Right ventricle myocardium superior (tissue), 1 donor: ENCODE data around the gene LMO7. TPM values are rescaled to one million over a fixed set of nuclear protein-coding genes. Genes with fewer than 3 reads are reported as not detected.
"Not testable (repeated sequence)": the region's sequence is repeated elsewhere in the genome, so short reads cannot be mapped to it uniquely, and the experiment has no call there.

Experiments used
- ATAC-seq: fragments of 200-7000 bp; cut with Tn5 transposase; one replicate; pipeline ENCODE4 v1.9.1; 2020; ENCODE audit warnings: mild to moderate bottlenecking; ENCODE audit not compliant: poor library complexity
- DNase-seq: peaks from one replicate; pipeline ENCODE4 v3.0.0-alpha.2; 2020
- intact Hi-C: fragments of 100-400 bp; cut with DNase I; formaldehyde crosslinking; loops from one replicate; pipeline ENCODE4 v1.11.2; 2022
- total RNA-seq: library from RNA; stranded (reverse); fragmentation: NEBNext Ultra II Directional; extraction: Animal tissue kit (Norgen Biotek cat#: 25700); gene quantifications from one replicate; pipeline ENCODE4 v1.2.1, GENCODE V29; 2021
- donor health status: DM: no; HTN: yes; CAD: no; lungs with severe emphysema.

Gene LMO7
- total RNA-seq, 1 donor from 2014 or later, result 440 TPM

DNA sequence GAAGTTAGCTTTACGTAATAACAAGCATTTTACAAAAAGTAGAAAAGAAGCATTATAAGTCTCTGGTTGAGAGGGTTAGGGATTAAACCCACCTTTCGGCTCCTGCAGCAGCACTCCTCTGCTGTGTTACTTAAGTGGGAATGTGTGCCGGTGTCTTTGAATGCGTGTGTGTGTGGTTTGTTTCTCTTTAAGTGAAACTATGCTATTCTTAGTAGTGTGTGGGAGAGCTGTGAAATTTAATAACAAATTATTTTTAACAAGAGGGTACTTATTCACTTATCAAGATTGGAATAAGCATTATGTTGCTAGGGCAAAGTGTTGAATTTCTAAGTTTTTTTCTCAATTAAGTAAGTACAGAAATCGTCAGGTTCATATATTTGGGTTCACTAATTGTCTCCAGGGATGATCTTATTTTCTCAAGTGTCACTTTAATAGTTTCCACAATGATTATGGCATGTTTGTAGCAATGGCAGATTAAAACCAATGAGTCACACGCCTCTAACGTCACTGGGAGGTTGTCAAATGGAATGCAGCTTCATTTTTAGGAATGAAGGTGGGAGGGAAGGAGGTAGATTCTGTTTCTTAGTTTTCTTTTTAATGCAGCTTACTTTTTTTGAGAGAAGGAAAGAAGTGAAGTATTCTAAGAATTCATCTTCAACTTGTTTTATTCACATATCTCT lies 151.3 kb downstream of the LMO7 start:
- intact Hi-C loops, result no loop called here
- peak; percentile 35 for ATAC-seq
- DNase-seq, result no peak

DNA sequence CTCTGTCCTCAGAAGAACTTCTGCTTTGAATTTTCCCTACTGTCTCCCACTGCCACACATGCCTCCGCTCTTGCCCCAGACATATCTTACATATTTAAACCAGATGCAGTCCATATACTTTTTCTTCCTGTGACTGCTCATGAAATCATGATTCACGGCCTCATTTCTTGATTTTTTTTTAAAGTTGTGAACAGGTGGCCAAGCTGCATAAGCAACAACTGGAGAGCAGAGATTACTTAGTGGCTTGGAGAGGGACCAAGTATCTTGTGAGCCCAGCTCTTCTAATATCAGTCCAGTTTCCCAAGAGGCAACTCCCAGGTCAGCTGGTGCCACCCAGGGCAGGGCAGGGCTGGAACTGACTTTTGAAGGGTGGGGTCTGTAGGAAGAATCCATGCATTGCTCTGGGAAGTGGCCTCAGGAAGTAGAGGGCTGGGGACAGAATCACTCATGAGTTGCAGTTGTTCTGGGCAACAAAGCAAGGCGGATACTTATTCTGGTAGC lies 152.4 kb downstream of the LMO7 start:
- intact Hi-C loops, result no loop called here
- ATAC-seq (peak; percentile 73), DNase-seq (no peak)

DNA sequence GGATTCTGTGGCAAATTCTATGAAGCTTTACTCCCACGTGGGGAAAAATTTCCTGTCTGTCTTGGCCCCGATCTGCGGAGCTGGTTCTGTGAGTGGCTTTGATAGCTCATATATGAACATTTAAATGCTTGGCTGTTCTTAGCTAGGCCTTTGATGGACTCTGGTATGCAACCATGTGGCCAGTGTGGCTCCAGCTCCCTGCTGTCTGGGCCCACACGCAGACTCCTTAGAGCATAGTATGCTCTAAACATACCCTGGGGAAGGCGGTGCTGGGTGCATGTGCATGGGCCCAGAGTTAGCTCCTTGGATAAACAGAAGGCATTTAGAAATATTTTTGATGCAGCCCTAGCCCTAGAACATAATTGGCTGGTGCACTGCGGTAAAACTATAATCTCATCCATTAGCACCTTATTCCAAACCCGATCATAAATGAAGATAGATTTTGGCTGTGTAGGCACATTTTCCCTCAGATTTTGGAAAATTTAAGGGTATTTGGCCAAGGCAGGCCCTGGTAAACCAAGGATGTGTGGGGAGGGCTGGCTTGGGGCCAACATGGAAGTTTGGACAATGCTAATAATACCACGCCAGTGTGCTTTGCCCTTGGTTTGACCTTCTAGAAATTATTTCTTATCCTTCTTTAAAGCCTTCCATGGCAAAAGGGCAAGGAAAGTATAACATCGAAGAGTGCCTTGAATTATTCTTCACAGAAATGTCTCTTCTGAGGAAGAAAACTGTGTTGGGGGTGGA lies 153.5 kb downstream of the LMO7 start:
- no peak for ATAC-seq
- DNase-seq, result no peak
- intact Hi-C loops, result no loop called here

DNA sequence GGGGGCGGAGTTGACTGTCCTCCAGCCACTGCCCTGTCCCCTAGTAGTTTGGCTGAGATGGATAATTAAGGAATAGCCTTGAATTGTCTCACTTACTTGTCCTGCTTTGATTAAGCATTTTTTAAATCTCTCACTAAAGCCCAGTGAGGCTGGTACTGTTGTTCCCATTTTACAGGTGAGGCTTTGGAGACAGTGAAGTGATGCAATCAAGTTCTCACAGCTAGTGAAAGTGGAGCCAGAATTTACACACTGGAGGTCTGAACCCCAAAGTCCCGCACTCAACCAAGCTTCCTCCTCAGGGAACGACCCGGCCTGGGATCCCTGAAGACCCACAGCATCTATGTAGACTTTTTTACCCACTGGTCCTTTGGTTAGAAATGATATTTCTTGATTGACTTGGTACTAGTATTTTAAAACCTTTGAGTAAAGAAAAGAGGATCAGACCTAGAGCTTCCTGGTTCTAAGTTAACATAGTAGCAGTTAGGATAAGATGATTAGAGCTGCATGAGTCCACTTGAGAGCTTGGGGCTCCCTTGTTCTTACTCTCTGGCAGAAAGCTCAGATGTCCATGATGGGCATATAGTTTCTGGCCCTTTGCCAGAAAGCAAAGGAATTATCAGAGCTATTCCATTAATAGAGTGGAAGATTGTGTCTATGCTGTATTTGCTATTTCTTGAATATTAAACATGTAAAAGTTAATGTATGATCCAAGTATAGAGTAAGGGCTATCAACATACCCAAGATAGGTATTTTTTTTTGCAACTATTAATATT lies 154.3 kb downstream of the LMO7 start:
- ATAC-seq (no peak), DNase-seq (no peak)
- intact Hi-C loops, result no loop called here

DNA sequence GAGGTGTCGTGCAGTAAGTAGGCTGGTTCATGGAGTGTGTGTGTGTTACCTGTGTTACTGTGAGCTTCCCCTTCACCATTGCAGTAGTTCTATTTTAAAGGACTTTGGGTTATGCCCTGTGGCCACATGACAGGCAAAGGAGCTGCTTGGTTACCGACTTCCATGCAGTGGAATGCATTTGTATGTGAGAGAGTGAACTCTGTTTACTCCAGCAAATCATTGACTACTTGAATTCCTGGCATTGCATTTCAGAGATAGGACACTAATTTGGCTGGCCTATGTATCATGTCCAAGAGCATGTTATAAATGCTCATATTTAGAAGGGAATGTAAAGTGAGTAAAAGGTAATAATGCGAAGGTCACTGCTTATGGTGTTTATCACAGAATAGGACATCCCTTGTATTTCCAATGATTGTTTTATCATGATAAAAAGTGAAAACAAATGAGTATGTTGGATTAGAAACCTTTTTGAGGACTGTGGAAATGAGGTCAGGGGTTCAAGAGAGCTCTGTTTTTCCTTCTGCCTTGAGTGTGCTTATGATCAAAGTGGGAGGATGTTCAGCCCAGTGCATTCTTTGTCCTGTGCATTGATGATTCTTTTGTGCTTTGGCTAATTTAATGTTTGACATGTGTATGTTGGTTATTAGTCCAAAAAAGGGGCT lies 156.5 kb downstream of the LMO7 start:
- ATAC-seq (peak; percentile 80), DNase-seq (no peak)
- intact Hi-C loops, result no loop called here

DNA sequence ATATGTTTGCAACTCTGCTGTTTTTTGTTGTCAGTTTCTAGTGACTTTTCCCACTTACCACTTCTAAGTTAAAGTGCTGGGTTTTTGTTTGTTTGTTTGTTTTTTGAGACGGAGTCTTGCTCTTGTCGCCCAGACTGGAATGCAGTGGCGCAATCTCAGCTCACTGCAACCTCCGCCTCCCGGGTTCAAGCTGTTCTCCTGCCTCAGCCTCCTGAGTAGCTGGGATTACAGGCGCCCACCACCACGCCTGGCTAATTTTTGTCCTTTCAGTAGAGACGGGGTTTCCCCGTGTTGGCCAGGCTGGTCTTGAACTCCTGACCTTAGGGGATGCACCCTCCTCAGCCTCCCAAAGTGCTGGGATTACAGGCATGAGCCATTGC lies 157.0 kb downstream of the LMO7 start:
- intact Hi-C loops, ATAC-seq: not testable (repeated sequence)

DNA sequence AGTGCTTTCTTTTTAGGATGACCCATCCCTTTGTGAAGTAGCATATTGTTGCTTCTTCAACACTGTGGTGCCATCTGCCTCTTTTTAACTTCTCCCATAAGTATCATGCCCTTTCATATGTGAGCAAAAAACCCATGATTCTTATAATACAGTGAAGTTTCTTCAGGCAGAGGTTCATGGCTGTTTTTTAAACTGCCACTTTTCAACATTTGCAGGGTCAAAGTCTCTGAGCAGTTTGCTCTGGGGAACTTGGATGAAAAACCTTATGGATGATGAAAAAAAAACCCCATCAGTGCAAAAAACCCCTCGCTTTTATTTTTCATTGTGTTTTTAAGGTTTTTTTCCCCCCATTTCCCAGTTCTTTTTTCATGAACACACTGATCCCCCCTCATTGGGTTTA lies 158.5 kb downstream of the LMO7 start:
- DNase-seq (no peak), ATAC-seq (no peak)
- intact Hi-C loops, result no loop called here

More for the DNA sequence above, 157.0 kb downstream of the LMO7 start:
- DNase-seq, result not testable (repeated sequence)

DNA sequence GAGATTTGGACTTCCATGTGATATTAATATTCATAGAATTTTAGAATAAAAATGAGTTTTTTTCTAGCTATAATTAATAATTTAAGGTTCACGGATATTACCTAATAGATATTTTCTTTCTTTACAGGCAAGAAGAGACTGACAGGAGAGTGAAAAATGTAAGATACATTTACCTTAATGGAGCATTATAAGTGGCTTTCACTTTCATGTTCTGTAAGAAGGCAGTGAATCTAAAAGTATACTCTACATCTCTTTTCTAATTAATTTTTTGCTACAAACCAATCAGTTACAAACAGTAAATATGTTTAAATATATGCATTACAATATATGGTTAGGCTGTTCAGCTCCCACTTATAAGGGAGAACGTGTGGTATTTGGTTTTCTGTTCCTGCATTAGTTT lies 159.1 kb downstream of the LMO7 start:
- intact Hi-C loops, result no loop called here
- no peak for DNase-seq
- no peak for ATAC-seq

DNA sequence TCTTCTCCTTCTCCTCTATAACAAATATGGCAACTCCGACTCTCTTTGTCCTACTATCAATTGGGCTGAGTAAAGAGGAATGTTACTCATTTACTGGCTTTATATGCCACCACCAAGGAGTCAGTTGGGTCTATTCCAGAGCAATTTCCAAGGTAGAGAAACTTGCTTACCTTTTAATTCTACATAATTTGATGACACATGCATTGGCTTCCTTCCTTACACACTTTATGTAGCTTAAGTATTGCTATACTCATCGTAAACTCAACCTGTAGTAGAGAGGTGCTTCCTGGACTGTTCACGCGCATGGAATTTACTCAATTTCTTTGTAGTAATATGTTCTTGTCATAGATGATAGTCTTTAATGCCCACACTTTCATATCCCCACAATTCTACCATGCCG lies 160.7 kb downstream of the LMO7 start:
- intact Hi-C loops, result no loop called here
- DNase-seq, result no peak
- no peak for ATAC-seq

DNA sequence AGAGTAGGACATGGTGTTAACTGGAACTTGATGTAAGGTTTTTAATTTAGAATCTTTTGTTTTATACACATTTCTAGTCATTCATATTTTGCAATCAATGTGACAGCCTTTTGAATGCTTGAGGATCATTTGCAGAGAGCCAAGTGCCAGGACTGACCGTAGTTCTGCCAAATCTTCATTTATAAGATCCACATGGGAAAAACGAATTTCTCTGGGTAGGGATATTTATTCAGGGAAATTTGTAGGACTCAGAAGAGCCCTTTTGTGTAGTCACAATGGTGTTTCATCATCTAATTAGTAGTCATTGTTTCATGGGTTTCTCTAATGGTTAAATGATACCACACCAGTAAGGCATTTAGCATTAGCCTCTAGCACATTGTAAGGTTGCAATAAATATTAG lies 161.1 kb downstream of the LMO7 start:
- DNase-seq, result no peak
- intact Hi-C loops, result no loop called here
- ATAC-seq, result no peak

DNA sequence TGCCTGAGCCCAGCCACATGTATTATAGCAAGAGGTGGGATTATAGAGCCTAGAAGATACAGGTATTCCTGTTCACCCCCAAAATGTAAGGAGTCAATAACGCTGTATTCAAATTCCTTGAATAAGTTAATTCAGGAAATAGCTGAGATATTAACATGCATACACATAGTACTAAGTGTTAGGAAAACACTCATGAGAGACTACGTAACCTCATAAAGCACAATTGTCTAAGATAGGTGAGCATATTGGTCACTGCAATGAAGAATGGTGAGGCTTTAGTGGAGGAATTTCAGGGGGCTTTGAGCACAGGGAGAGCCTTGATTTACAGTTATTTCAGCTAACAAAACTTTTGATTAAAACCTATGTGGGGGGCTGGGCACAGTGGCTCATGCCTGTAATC lies 161.6 kb downstream of the LMO7 start:
- no peak for DNase-seq
- ATAC-seq, result no peak
- intact Hi-C loops, result no loop called here

DNA sequence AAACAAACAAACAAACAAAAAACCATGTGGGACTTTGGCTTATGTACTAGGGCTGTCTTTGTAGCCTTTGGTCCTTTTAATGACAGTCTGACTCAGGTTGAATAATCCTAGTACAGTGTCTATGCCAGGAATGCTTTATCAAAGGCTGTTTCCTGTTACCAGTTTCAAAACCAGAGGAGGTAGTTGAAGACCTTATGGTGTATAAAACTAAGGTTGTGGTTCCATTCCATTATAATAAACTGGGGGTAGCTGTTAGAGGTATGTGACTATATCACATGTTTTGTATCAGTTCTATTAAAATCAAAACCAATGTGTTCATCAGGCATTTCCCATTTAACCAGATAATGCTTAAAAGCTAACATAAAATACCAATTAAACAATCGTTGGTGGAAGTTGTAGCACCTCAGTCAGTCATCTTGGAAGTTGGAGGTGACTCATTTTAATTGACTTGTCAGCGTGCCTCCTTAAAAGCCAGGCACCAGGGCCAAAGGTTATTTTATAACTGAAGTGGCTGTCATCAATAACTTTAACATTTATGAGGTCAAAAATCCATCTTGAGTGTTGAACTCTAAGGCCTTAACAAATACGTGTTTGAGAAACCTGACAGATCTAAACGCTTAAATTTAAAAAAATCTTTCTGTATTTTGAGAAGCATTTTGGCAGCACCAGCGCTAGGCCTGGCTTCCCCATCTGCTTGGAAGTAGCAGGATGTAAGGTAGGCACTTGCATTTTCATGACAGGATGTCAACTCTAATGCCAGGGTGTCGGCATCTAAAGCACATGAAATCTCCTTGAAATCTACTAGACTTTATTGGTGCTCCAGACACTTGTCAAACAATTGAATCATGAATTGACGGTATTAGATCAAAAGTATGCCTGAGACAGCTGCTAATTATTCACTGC lies 162.5 kb downstream of the LMO7 start:
- intact Hi-C loops, result no loop called here
- DNase-seq, result no peak
- no peak for ATAC-seq

DNA sequence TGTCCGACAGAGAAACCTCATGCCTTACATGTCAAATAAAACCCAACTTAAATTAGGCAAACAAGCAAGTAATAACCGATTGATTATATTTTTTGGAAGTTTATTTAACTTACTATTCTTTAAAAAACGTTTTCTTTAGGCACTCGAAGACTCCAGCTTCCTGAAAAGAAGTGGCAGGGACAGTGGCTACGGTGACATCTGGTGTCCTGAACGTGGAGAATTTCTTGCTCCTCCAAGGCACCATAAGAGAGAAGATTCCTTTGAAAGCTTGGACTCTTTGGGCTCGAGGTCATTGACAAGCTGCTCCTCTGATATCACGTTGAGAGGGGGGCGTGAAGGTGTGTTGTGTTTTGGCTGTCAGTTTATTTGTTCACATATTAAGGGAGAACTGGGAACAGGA lies 164.4 kb downstream of the LMO7 start:
- ATAC-seq (no peak), DNase-seq (no peak)
- intact Hi-C loops, result no loop called here

DNA sequence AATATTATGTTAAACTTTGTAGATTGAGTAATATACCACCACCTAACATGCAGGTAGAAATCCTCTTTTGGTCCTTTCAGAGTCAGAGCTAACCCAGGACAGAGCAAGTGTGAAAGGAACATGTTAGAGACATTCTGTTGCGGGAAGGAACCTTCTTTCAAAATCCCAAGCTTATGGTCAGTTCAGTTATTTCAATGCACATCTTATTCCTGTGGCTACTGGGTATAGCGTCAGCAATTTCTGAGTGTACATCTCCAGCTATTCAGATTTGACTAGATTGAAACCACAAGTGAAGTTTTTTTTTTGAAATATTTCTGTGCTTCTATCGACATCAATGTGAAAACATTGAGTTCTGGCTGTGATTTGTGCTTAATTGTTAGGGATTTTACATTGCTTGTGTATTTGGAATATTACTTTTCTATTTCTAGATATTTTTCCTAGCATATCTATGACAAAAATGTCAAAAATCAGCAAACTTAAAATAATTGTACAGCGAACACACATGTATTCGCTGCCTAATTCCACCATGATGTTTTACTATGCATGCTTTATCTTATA lies 165.3 kb downstream of the LMO7 start:
- DNase-seq (no peak), ATAC-seq (no peak)
- intact Hi-C loops, result no loop called here

DNA sequence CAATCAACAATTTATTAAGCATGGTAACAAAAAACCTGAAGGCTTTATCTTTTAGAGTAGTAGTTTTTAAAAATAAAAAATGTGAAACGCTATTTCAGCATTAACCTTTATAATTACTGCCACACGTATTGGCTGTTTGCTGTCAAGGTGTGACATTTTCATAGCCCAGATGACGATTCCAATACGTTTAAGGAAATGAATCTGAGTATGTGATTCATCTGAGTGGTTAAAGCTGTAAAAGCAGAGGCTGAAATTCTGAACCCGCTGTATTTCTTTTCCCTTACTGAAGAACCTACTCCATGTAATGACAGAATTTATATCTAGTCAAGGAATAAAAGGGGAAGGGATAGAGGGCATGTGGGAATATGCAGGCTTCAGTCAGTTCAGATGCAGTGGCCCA lies 166.0 kb downstream of the LMO7 start:
- no peak for ATAC-seq
- intact Hi-C loops, result no loop called here
- no peak for DNase-seq

DNA sequence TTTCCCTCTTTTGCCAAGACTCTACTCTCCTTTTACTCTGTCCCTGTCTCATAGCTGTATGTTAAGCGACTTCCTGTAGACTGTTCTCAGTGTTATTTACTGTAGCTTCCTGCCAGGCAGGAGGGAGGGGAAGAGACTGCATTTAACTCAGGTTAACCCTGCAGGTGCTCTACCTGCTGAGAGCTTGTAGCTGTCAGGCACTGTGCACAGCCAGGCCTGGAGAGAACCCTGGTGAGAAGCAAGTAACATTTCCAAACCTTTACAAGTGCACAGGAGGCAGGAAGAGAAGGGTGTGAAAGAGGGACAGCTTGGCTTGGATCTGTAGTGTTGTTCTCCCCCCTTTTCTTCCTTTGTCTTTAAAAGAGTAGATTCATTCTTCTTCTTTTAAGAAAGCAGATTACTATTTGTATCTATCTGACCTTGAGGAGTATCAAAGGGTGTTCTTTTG lies 167.1 kb downstream of the LMO7 start:
- intact Hi-C loops, result no loop called here

DNA sequence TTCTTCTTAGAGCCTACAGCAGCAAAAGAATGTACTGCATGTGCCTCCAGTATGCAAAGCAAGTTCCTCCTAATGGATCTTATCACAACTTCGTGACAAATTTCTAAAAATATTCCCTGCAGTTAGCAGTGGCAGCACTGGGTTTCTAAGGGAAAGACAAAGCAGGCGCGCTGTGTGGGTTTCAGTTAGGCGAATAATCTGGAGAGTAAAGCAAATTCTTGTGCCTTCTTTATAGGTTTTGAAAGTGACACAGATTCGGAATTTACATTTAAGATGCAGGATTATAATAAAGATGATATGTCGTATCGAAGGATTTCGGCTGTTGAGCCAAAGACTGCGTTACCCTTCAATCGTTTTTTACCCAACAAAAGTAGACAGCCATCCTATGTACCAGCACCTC lies 167.9 kb downstream of the LMO7 start:
- no peak for DNase-seq

More for the DNA sequence above, 167.1 kb downstream of the LMO7 start:
- peak; percentile 51 for ATAC-seq
- no peak for DNase-seq

DNA sequence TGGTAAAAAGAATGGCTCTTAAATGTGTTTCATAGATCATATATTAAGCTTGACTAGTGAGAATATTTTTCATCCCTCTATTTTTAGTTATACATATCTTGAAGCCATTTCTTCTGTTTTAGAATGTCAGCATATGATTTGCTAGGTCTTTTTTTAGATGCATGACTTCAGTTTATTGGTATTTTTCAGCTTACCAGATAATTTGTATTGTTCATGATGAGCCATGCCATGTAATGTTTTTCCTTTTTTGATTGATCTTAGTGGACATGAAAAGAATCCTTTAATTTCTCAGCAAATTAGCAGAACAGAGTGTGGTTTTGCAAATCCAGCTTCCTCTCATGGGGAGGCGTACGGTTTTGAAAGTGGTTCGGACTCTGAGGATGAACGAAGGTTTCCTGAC lies 168.5 kb downstream of the LMO7 start:
- intact Hi-C loops, result loop anchor here (5.0 kb wide), 1 partner anchor 42 kb away; no protein-coding TSS in a partner anchor
- ATAC-seq (peak; percentile 11), DNase-seq (no peak)

More for the DNA sequence above, 167.9 kb downstream of the LMO7 start:
- ATAC-seq, result peak; percentile 81
- intact Hi-C loops, result no loop called here
